HepG2 (cell line): Measurements from ENCODE around the gene CCL8. TPM values are rescaled to one million over a fixed set of nuclear protein-coding genes. Genes with fewer than 3 reads are reported as not detected.

Experiments used
- ATAC-seq: fragments of 200-7000 bp; cut with Tn5 transposase; 3 replicates; pipeline ENCODE4 v1.9.1; 2020; ENCODE audit warnings: mild to moderate bottlenecking, moderate library complexity
- BruUV-seq: library from RNA; stranded (reverse); fragments of 400-500 nt; replicated peaks from 2 replicates; lab custom pipeline; 2021; lab: Mats Ljungman, UMichigan
- CTCF ChIA-PET: fragments of 300-600 bp; formaldehyde crosslinking; extraction: SDS; loops from one replicate; lab custom pipeline; 2021; ENCODE audit warnings: low total read pairs, inconsistent platforms, low intra/inter-chr PET ratio; lab: Yijun Ruan, JAX
- POLR2A ChIA-PET: fragments of 350-600 bp; sonication (Branson Sonifier 250); formaldehyde crosslinking; loops from one replicate; lab custom pipeline; 2020; ENCODE audit warnings: antibody characterized with exemption, inconsistent platforms; lab: Yijun Ruan, JAX
- DNase-seq: peaks from one replicate; pipeline ENCODE4 v3.0.0-alpha.2; 2015; ENCODE audit warnings: low spot score
- FAIRE-seq: peaks from 3 replicates; lab custom pipeline; 2011; peaks lifted over from hg19 to GRCh38; lab: Jason Lieb, UNC
- H2AFZ ChIP-seq: one replicate; pipeline ENCODE4 v1.6.1; 2011; ENCODE audit warnings: low read length, inconsistent platforms
- H3K27ac ChIP-seq: fragments of 300-600 bp; 3 replicates; pipeline ENCODE4 v1.8.0; 2011; ENCODE audit warnings: mixed run types, mild to moderate bottlenecking, mixed read lengths, low read length, inconsistent platforms; ENCODE audit not compliant: insufficient read depth; ENCODE audit errors: extremely low read length
- H3K27me3 ChIP-seq, 2 experiments: fragments of 200-600 bp in 1 of 2; 2 replicates in 1 of 2; 3 replicates in 1 of 2; pipeline versions ENCODE4 v1.6.0 to v1.8.0; 2011; ENCODE audit warnings: low read length in 2 of 2, mild to moderate bottlenecking in 2 of 2, moderate library complexity in 2 of 2, inconsistent platforms in 1 of 2; ENCODE audit not compliant: insufficient read depth in 2 of 2, control insufficient read depth in 1 of 2
- H3K36me3 ChIP-seq, 2 experiments: fragments of 200-600 bp in 1 of 2; replicated peaks in 1 of 2; 2 replicates in 1 of 2; 3 replicates in 1 of 2; pipeline versions ENCODE4 v1.5.1 to v1.8.0; 2011; ENCODE audit warnings: low read length in 2 of 2, inconsistent platforms in 1 of 2; ENCODE audit not compliant: insufficient read depth in 2 of 2, control insufficient read depth in 1 of 2
- H3K4me1 ChIP-seq: 2 replicates; pipeline ENCODE4 v1.5.1; 2012; ENCODE audit warnings: low read length, inconsistent platforms; ENCODE audit not compliant: insufficient read depth
- H3K4me2 ChIP-seq: 2 replicates; pipeline ENCODE4 v1.6.0; 2011; ENCODE audit warnings: low read depth, low read length, inconsistent platforms
- H3K4me3 ChIP-seq, 3 experiments: fragments of 200-600 bp in 1 of 3; sonication (generic), shearing (Covaris generic) in 1 of 3; replicated peaks in 1 of 3; 2 replicates each; pipeline ENCODE4 v1.5.1; 2011 to 2016; ENCODE audit warnings: low read length in 3 of 3, inconsistent platforms in 2 of 3, low read depth in 2 of 3, mild to moderate bottlenecking in 2 of 3, control low read depth in 1 of 3, mixed read lengths in 1 of 3; ENCODE audit not compliant: insufficient read depth in 1 of 3
- H3K79me2 ChIP-seq: one replicate; pipeline ENCODE4 v1.6.1; 2011; ENCODE audit warnings: low read length, inconsistent platforms; ENCODE audit not compliant: insufficient read depth
- H3K9ac ChIP-seq: 2 replicates; pipeline ENCODE4 v1.6.0; 2011; ENCODE audit warnings: mild to moderate bottlenecking, low read depth, low read length, inconsistent platforms; ENCODE audit not compliant: insufficient read depth
- H3K9me3 ChIP-seq: 2 replicates; pipeline ENCODE4 v1.5.1; 2012; ENCODE audit warnings: mild to moderate bottlenecking, low read length
- H4K20me1 ChIP-seq: 2 replicates; pipeline ENCODE4 v1.6.0; 2011; ENCODE audit warnings: inconsistent platforms, mild to moderate bottlenecking, low read length, moderate library complexity; ENCODE audit not compliant: insufficient read depth
- GLI4 ChIP-seq: sonication (generic); formaldehyde crosslinking; IDR thresholded peaks from 2 replicates; pipeline ENCODE4 v1.5.1; 2020; ENCODE audit warnings: missing genetic modification reagents, mild to moderate bottlenecking, moderate library complexity, borderline replicate concordance
- MXD4 ChIP-seq: IDR thresholded peaks from 2 replicates; pipeline ENCODE4 v1.6.1; 2016; ENCODE audit warnings: mild to moderate bottlenecking, missing biosample characterization, missing genetic modification reagents
- TP53 ChIP-seq: sonication (generic); formaldehyde crosslinking; conservative IDR thresholded peaks from 2 replicates; pipeline ENCODE4 v1.4.0; 2020; ENCODE audit warnings: missing genetic modification reagents
- ZNF101 ChIP-seq: sonication (generic); formaldehyde crosslinking; IDR thresholded peaks from 2 replicates; pipeline ENCODE4 v1.4.0; 2020; ENCODE audit warnings: mild to moderate bottlenecking, low read depth, missing genetic modification reagents, borderline replicate concordance
- ZNF337 ChIP-seq: sonication (generic); formaldehyde crosslinking; IDR thresholded peaks from 2 replicates; pipeline ENCODE4 v1.5.1; 2020; ENCODE audit warnings: missing genetic modification reagents, low read depth, mild to moderate bottlenecking, borderline replicate concordance
- ZNF574 ChIP-seq: sonication (generic); formaldehyde crosslinking; IDR thresholded peaks from 2 replicates; pipeline ENCODE4 v1.4.0; 2020; ENCODE audit warnings: missing genetic modification reagents
- WGBS: methylation state at CpG from one replicate; pipeline ENCODE4 v1.1.6; 2017; ENCODE audit warnings: low lambda C conversion rate; 5-methylcytosine and 5-hydroxymethylcytosine counted together
- in situ Hi-C: cut with HindIII; loops from 2 replicates; pipeline ENCODE4 v1.10.0; 2017; ENCODE audit warnings: low pct_unique_long_range_greater_than_20kb; ENCODE audit not compliant: extremely low pct_ligation_motif_present
- intact Hi-C: fragments of 100-400 bp; cut with micrococcal nuclease; formaldehyde crosslinking; loops from one replicate; pipeline ENCODE4 v1.10.0; 2022; ENCODE audit not compliant: unreplicated experiment
- polyA plus RNA-seq, 8 experiments: library from polyadenylated mRNA; depleted of rRNA in 3 of 8; stranded (reverse) in 7 of 8; unstranded in 1 of 8; fragments of >200 nt; fragmentation: Illumina TruSeq in 4 of 8; extraction: Trizol in 4 of 8; gene quantifications; 2 replicates each; pipeline versions ENCODE4 v1.2.1 to v1.2.3, GENCODE V29; 2011 to 2016; ENCODE audit warnings: low read depth in 4 of 8, missing spikeins in 1 of 8, mixed read lengths in 1 of 8; ENCODE audit not compliant: insufficient read depth in 1 of 8
- total RNA-seq, 5 experiments: library from RNA; depleted of rRNA; stranded (reverse); fragments of >200 nt; fragmentation: Illumina TruSeq; extraction: Trizol; gene quantifications; 2 replicates each; pipeline ENCODE4 v1.2.3, GENCODE V29; 2016; ENCODE audit warnings: low read depth in 1 of 5
- TF ChIP-seq, protein P1 (sequence below): sonication (generic); formaldehyde crosslinking; IDR thresholded peaks from 2 replicates; pipeline ENCODE4 v1.8.0; 2022; ENCODE audit warnings: mild to moderate bottlenecking, missing genetic modification reagents, moderate library complexity
- TF ChIP-seq, protein P2 (sequence below): sonication (generic); formaldehyde crosslinking; IDR thresholded peaks from 2 replicates; pipeline ENCODE4 v1.9.0; 2021; ENCODE audit warnings: mild to moderate bottlenecking, missing genetic modification reagents
- TF ChIP-seq, protein P3 (sequence below): sonication (generic); formaldehyde crosslinking; IDR thresholded peaks from 2 replicates; pipeline ENCODE4 v1.5.1; 2020; ENCODE audit warnings: missing genetic modification reagents, mild to moderate bottlenecking, borderline replicate concordance

Gene CCL8
- total and polyA plus RNA-seq, 2 of the 13 experiments (the other 11 are each of a cell fraction or from before 2014, with no cell fraction given): not detected

GRCh38 chr17:34285286-34285792 is 33.9 kb upstream of the CCL8 start, which contains the start of gene CCL11:
Gene CCL11 (plus strand): TSS chr17:34285742. CDS start chr17:34285809, 67 bp downstream.
- ChIA-PET POLR2A (no interaction called here), CTCF (no interaction called here)
- intact Hi-C loops: no loop called here
- no peak within 1 kb of the TSS for H3K27ac ChIP-seq
- no peaks in the 10 kb centered on the region; a peak in 1 of 5 replicates for H3K27me3 ChIP-seq
- no peaks in the 10 kb centered on the region for H4K20me1 ChIP-seq
- no peak within 1 kb of the TSS for H3K9ac ChIP-seq
- H3K9me3 ChIP-seq: no peaks in the 10 kb centered on the region
- ATAC-seq (no peak), FAIRE-seq (no peak), DNase-seq (no peak)
- H3K36me3 ChIP-seq: no peaks in the 10 kb centered on the region
- H3K4me3 ChIP-seq: no peak within 1 kb of the TSS
- no peak within 1 kb of the TSS for H3K4me2 ChIP-seq
- in situ Hi-C loops: no loop called here
- H3K4me1 ChIP-seq: no peaks in the 10 kb centered on the region
- no TSS peak for BruUV-seq
- H2AFZ ChIP-seq: no peak within 1 kb of the TSS
- no peaks in the 10 kb centered on the region for H3K79me2 ChIP-seq
- 0% methylated on average over 4 of the region's 4 CpGs for WGBS
- TF ChIP-seq, protein P1, sequence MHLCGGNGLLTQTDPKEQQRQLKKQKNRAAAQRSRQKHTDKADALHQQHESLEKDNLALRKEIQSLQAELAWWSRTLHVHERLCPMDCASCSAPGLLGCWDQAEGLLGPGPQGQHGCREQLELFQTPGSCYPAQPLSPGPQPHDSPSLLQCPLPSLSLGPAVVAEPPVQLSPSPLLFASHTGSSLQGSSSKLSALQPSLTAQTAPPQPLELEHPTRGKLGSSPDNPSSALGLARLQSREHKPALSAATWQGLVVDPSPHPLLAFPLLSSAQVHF (CRISPR knock-in tag): no peak
- TF ChIP-seq, protein P2, sequence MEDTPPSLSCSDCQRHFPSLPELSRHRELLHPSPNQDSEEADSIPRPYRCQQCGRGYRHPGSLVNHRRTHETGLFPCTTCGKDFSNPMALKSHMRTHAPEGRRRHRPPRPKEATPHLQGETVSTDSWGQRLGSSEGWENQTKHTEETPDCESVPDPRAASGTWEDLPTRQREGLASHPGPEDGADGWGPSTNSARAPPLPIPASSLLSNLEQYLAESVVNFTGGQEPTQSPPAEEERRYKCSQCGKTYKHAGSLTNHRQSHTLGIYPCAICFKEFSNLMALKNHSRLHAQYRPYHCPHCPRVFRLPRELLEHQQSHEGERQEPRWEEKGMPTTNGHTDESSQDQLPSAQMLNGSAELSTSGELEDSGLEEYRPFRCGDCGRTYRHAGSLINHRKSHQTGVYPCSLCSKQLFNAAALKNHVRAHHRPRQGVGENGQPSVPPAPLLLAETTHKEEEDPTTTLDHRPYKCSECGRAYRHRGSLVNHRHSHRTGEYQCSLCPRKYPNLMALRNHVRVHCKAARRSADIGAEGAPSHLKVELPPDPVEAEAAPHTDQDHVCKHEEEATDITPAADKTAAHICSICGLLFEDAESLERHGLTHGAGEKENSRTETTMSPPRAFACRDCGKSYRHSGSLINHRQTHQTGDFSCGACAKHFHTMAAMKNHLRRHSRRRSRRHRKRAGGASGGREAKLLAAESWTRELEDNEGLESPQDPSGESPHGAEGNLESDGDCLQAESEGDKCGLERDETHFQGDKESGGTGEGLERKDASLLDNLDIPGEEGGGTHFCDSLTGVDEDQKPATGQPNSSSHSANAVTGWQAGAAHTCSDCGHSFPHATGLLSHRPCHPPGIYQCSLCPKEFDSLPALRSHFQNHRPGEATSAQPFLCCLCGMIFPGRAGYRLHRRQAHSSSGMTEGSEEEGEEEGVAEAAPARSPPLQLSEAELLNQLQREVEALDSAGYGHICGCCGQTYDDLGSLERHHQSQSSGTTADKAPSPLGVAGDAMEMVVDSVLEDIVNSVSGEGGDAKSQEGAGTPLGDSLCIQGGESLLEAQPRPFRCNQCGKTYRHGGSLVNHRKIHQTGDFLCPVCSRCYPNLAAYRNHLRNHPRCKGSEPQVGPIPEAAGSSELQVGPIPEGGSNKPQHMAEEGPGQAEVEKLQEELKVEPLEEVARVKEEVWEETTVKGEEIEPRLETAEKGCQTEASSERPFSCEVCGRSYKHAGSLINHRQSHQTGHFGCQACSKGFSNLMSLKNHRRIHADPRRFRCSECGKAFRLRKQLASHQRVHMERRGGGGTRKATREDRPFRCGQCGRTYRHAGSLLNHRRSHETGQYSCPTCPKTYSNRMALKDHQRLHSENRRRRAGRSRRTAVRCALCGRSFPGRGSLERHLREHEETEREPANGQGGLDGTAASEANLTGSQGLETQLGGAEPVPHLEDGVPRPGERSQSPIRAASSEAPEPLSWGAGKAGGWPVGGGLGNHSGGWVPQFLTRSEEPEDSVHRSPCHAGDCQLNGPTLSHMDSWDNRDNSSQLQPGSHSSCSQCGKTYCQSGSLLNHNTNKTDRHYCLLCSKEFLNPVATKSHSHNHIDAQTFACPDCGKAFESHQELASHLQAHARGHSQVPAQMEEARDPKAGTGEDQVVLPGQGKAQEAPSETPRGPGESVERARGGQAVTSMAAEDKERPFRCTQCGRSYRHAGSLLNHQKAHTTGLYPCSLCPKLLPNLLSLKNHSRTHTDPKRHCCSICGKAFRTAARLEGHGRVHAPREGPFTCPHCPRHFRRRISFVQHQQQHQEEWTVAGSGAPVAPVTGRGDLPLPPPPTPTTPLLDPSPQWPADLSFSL: no peak
- TF ChIP-seq TP53 (CRISPR knock-in tag) (no peak), MXD4 (CRISPR knock-in tag) (no peak), ZNF574 (CRISPR knock-in tag) (no peak), GLI4 (CRISPR knock-in tag) (no peak), ZNF337 (CRISPR knock-in tag) (no peak), ZNF101 (no peak)
- TF ChIP-seq, protein P3, sequence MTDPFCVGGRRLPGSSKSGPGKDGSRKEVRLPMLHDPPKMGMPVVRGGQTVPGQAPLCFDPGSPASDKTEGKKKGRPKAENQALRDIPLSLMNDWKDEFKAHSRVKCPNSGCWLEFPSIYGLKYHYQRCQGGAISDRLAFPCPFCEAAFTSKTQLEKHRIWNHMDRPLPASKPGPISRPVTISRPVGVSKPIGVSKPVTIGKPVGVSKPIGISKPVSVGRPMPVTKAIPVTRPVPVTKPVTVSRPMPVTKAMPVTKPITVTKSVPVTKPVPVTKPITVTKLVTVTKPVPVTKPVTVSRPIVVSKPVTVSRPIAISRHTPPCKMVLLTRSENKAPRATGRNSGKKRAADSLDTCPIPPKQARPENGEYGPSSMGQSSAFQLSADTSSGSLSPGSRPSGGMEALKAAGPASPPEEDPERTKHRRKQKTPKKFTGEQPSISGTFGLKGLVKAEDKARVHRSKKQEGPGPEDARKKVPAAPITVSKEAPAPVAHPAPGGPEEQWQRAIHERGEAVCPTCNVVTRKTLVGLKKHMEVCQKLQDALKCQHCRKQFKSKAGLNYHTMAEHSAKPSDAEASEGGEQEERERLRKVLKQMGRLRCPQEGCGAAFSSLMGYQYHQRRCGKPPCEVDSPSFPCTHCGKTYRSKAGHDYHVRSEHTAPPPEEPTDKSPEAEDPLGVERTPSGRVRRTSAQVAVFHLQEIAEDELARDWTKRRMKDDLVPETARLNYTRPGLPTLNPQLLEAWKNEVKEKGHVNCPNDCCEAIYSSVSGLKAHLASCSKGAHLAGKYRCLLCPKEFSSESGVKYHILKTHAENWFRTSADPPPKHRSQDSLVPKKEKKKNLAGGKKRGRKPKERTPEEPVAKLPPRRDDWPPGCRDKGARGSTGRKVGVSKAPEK: no peak
